SK-N-SH (cell line): ENCODE data around the gene SIL1. TPM values are rescaled to one million over a fixed set of nuclear protein-coding genes. Genes with fewer than 3 reads are reported as not detected.
A peak's percentile ranks its signal among the peaks of the same experiment; 100 is the strongest.

ENCODE experiments used
- CTCF ChIA-PET: fragments of 300-600, 350-600 bp; formaldehyde crosslinking; extraction: SDS; loops from one replicate; lab custom pipeline; 2021; lab: Yijun Ruan, JAX
- POLR2A ChIA-PET: fragments of 350-600 bp; sonication (Branson Sonifier 250); formaldehyde crosslinking; extraction: SDS; loops from one replicate; lab custom pipeline; 2020; ENCODE audit warnings: antibody characterized with exemption, inconsistent platforms; lab: Yijun Ruan, JAX
- DNase-seq: peaks from one replicate; pipeline ENCODE4 v3.0.0; 2012
- H2AFZ ChIP-seq: fragments of 200-600 bp; sonication (generic); 2 replicates; pipeline ENCODE4 v1.8.1; 2016; ENCODE audit warnings: antibody characterized with exemption, mild to moderate bottlenecking, low read depth
- H3F3A ChIP-seq: fragments of 200-600 bp; sonication (generic); replicated peaks from 2 replicates; pipeline ENCODE3; 2016; ENCODE audit warnings: antibody characterized with exemption, mild to moderate bottlenecking; ENCODE audit not compliant: insufficient read depth
- H3K27ac ChIP-seq, 2 experiments: fragments of 200-500 bp in 1 of 2; fragments of 200-600 bp in 1 of 2; sonication (Bioruptor generic) in 1 of 2; sonication (generic), shearing (Covaris generic) in 1 of 2; 2 replicates each; pipeline versions ENCODE4 v1.5.1 to v1.6.1; 2014 to 2016; ENCODE audit warnings: low read depth in 2 of 2, inconsistent platforms in 1 of 2, low read length in 1 of 2, mild to moderate bottlenecking in 1 of 2, mixed read lengths in 1 of 2
- H3K27me3 ChIP-seq: fragments of 200-600 bp; sonication (generic), shearing (Covaris generic); 2 replicates; pipeline ENCODE4 v1.6.1; 2016; ENCODE audit warnings: mixed run types; ENCODE audit not compliant: insufficient read depth
- H3K36me3 ChIP-seq, 2 experiments: fragments of 200-500 bp in 1 of 2; fragments of 200-600 bp in 1 of 2; sonication (Bioruptor generic) in 1 of 2; sonication (generic) in 1 of 2; replicated peaks in 1 of 2; 2 replicates each; pipeline versions ENCODE3 to v1.5.1; 2014 to 2016; ENCODE audit warnings: low read length in 1 of 2, mild to moderate bottlenecking in 1 of 2; ENCODE audit not compliant: insufficient read depth in 2 of 2, control insufficient read depth in 1 of 2
- H3K4me1 ChIP-seq, 2 experiments: fragments of 200-500 bp in 1 of 2; fragments of 200-600 bp in 1 of 2; sonication (Bioruptor generic) in 1 of 2; sonication (generic), shearing (Covaris generic) in 1 of 2; 2 replicates each; pipeline versions ENCODE4 v1.5.1 to v1.6.1; 2014 to 2016; ENCODE audit warnings: low read depth in 1 of 2, low read length in 1 of 2, mixed run types in 1 of 2; ENCODE audit not compliant: insufficient read depth in 2 of 2, control insufficient read depth in 1 of 2
- H3K4me2 ChIP-seq: fragments of 200-600 bp; sonication (generic), shearing (Covaris generic); 2 replicates; pipeline ENCODE4 v1.6.1; 2017; ENCODE audit warnings: mixed run types
- H3K4me3 ChIP-seq, 2 experiments: fragments of 200-500 bp in 1 of 2; fragments of 200-600 bp in 1 of 2; sonication (Bioruptor generic) in 1 of 2; sonication (generic), shearing (Covaris generic) in 1 of 2; 2 replicates each; pipeline versions ENCODE4 v1.5.1 to v1.8.1; 2014 to 2016; ENCODE audit warnings: low read depth in 2 of 2, inconsistent platforms in 1 of 2, low read length in 1 of 2, mild to moderate bottlenecking in 1 of 2, mixed read lengths in 1 of 2, moderate library complexity in 1 of 2
- H3K79me2 ChIP-seq: fragments of 200-600 bp; sonication (generic); 2 replicates; pipeline ENCODE4 v1.8.1; 2017; ENCODE audit warnings: mild to moderate bottlenecking; ENCODE audit not compliant: insufficient read depth
- H3K9ac ChIP-seq: fragments of 200-600 bp; sonication (generic); 2 replicates; pipeline ENCODE4 v1.6.1; 2017; ENCODE audit warnings: mixed run types
- H3K9me2 ChIP-seq: fragments of 200-600 bp; sonication (generic); 2 replicates; pipeline ENCODE4 v1.6.1; 2017; ENCODE audit warnings: mixed run types
- H3K9me3 ChIP-seq: fragments of 200-600 bp; sonication (generic); 2 replicates; pipeline ENCODE4 v1.6.1; 2017; ENCODE audit warnings: mixed run types, mild to moderate bottlenecking, moderate library complexity
- H4K20me1 ChIP-seq: fragments of 200-600 bp; sonication (generic); 2 replicates; pipeline ENCODE4 v1.6.1; 2017; ENCODE audit warnings: mild to moderate bottlenecking, mixed run types; ENCODE audit not compliant: insufficient read depth
- CTCF ChIP-seq: fragments of 200-600 bp; sonication (generic); IDR thresholded peaks from 2 replicates; pipeline ENCODE4 v1.6.1; 2017; ENCODE audit warnings: antibody characterized with exemption, mild to moderate bottlenecking, moderate library complexity
- FOSL2 ChIP-seq: IDR thresholded peaks from 2 replicates; pipeline ENCODE4 v1.4.0; 2012; ENCODE audit warnings: low read depth, mild to moderate bottlenecking, moderate library complexity, borderline replicate concordance
- FOXM1 ChIP-seq: IDR thresholded peaks from 2 replicates; pipeline ENCODE4 v1.4.0; 2012; ENCODE audit warnings: low read depth, mild to moderate bottlenecking
- GABPA ChIP-seq: IDR thresholded peaks from 2 replicates; pipeline ENCODE4 v1.4.0; 2012; ENCODE audit warnings: low read depth, mild to moderate bottlenecking
- JUND ChIP-seq: IDR thresholded peaks from 2 replicates; pipeline ENCODE4 v1.4.0; 2012
- MEF2A ChIP-seq: IDR thresholded peaks from 2 replicates; pipeline ENCODE4 v1.4.0; 2012; ENCODE audit warnings: low read depth, borderline replicate concordance
- MXI1 ChIP-seq: IDR thresholded peaks from 2 replicates; pipeline ENCODE4 v1.6.1; 2012; ENCODE audit warnings: mild to moderate bottlenecking, low read depth, low read length, improper control_type of control experiment
- NFIC ChIP-seq: IDR thresholded peaks from 2 replicates; pipeline ENCODE4 v1.4.0; 2012; ENCODE audit warnings: borderline replicate concordance
- NRF1 ChIP-seq: IDR thresholded peaks from 2 replicates; pipeline ENCODE4 v1.6.1; 2012; ENCODE audit warnings: low read depth, mild to moderate bottlenecking, low read length
- POLR2AphosphoS5 ChIP-seq: IDR thresholded peaks from 2 replicates; pipeline ENCODE4 v1.6.1; 2012; ENCODE audit warnings: low read depth, low read length
- REST ChIP-seq: IDR thresholded peaks from 2 replicates; pipeline ENCODE4 v1.6.1; 2012; ENCODE audit warnings: mild to moderate bottlenecking, low read depth, low read length, moderate library complexity
- RFX5 ChIP-seq: IDR thresholded peaks from 2 replicates; pipeline ENCODE4 v1.6.1; 2012; ENCODE audit warnings: mild to moderate bottlenecking, improper control_type of control experiment, low read length
- SIN3A ChIP-seq: IDR thresholded peaks from 2 replicates; pipeline ENCODE4 v1.6.1; 2012; ENCODE audit warnings: low read depth, mild to moderate bottlenecking, low read length, moderate library complexity, borderline replicate concordance
- SMC3 ChIP-seq: IDR thresholded peaks from 2 replicates; pipeline ENCODE4 v1.6.1; 2012; ENCODE audit warnings: low read depth, low read length, improper control_type of control experiment
- TCF12 ChIP-seq: IDR thresholded peaks from 2 replicates; pipeline ENCODE4 v1.4.0; 2012
- WGBS: methylation state at CpG from one replicate; pipeline ENCODE4 v1.1.6; 2017; ENCODE audit warnings: low lambda C conversion rate; 5-methylcytosine and 5-hydroxymethylcytosine counted together
- polyA plus RNA-seq, 3 experiments: library from polyadenylated mRNA; depleted of rRNA; stranded (reverse); fragments of >200 nt; gene quantifications; 2 replicates each; pipeline ENCODE4 v1.2.3, GENCODE V29; 2012

SIL1 gene
- polyA plus RNA-seq, 1 of the 3 experiments (the other 2 are of a cell fraction) = 25.9 TPM

- no peak for TF ChIP-seq CTCF
- TF ChIP-seq MEF2A = no peak
- no peak for TF ChIP-seq RFX5
- TF ChIP-seq NFIC = no peak
- TF ChIP-seq FOXM1 = no peak
- peak; percentile 82 for TF ChIP-seq NRF1
- TF ChIP-seq SIN3A = peak; percentile 76; the same call in 1 of the 2 replicates
- TF ChIP-seq REST = no peak; the same call in 1 of the 2 replicates
- 0 out of 2 replicates have a peak, but pooled peaks have one; percentile 7 for TF ChIP-seq MXI1
- no peak for TF ChIP-seq SMC3
- TF ChIP-seq, all 33 proteins: peak for 13
Measured at GRCh38 chr5:139197710-139198669, at the start of gene SIL1 (continued).

GRCh38 chr5:139246394-139246793, 48.2 kb upstream of the SIL1 start:
- ChIA-PET CTCF (interaction anchor here (0.8 to 2.0 kb wide), 3 partner anchors 16 to 421 kb away, joined by 3 to 7 read pairs (median 4); no protein-coding TSS in a partner anchor), POLR2A (no interaction called here)
- Histone ChIP-seq H3F3A (peaks cover 3% of the 10 kb centered on the region), H3K4me3 (no peak overlapping the region), H3K27me3 (no peaks in the 10 kb centered on the region), H3K79me2 (no peaks in the 10 kb centered on the region), H3K4me1 (peaks cover 0 to 14% of the 10 kb centered on the region in 2 experiments; a peak in 2 of 4 replicates), H3K27ac (no peak overlapping the region; a peak in 2 of 4 replicates), H3K36me3 (no peaks in the 10 kb centered on the region), H3K9me3 (no peaks in the 10 kb centered on the region), H4K20me1 (no peaks in the 10 kb centered on the region), H3K9me2 (no peaks in the 10 kb centered on the region), H2AFZ (peak overlapping the region; percentile 81), H3K4me2 (peak overlapping the region; percentile 27), H3K9ac (no peak overlapping the region)
- peak; percentile 74; the same call in 1 of the 2 replicates for TF ChIP-seq FOSL2
- TF ChIP-seq JUND = peak; percentile 24; the same call in 1 of the 2 replicates
- no peak for TF ChIP-seq SIN3A
- no peak for TF ChIP-seq TCF12
- TF ChIP-seq POLR2AphosphoS5 = 0 out of 2 replicates have a peak, but pooled peaks have one; percentile 26
- TF ChIP-seq GABPA = peak; percentile 47; the same call in 1 of the 2 replicates
- no peak for DNase-seq
- WGBS = 28% methylated on average over 4 of the region's 4 CpGs
